LHCN-M2 (cell line): ENCODE measurements around the gene ZFYVE28. TPM values are rescaled to one million over a fixed set of nuclear protein-coding genes. Genes with fewer than 3 reads are reported as not detected.

ENCODE experiments used
- DNase-seq: peaks from one replicate; pipeline ENCODE4 v3.0.0-alpha.2; 2012; ENCODE audit warnings: low read depth
- total RNA-seq: library from RNA; depleted of rRNA; stranded (reverse); fragments of >200 nt; gene quantifications from 2 replicates; pipeline ENCODE4 v1.2.3, GENCODE V29; 2014

The ZFYVE28 gene
- total RNA-seq, 1 experiment from 2014 or later = 2.1 TPM

GRCh38 chr4:2353222-2354107 lies 65.0 kb downstream of the ZFYVE28 start:
- DNase-seq = peak; percentile 72

- no peak for DNase-seq
Observed at GRCh38 chr4:2352729-2353221, 65.7 kb downstream of the ZFYVE28 start.

GRCh38 chr4:2352171-2352570 lies 66.3 kb downstream of the ZFYVE28 start:
- no peak for DNase-seq

- DNase-seq = no peak
Observed at GRCh38 chr4:2350982-2351381, 67.5 kb downstream of the ZFYVE28 start.

GRCh38 chr4:2348786-2349185 lies 69.7 kb downstream of the ZFYVE28 start:
- DNase-seq = peak; percentile 51

- no peak for DNase-seq
Observed at GRCh38 chr4:2347190-2347589, 71.3 kb downstream of the ZFYVE28 start.

- no peak for DNase-seq
Observed at GRCh38 chr4:2343476-2343875, 75.0 kb downstream of the ZFYVE28 start.

GRCh38 chr4:2341911-2342652 lies 76.4 kb downstream of the ZFYVE28 start:
- DNase-seq = no peak

GRCh38 chr4:2341261-2341841 lies 77.1 kb downstream of the ZFYVE28 start:
- no peak for DNase-seq

- no peak for DNase-seq
Observed at GRCh38 chr4:2340272-2341061, 78.0 kb downstream of the ZFYVE28 start.

GRCh38 chr4:2339458-2340271 lies 78.8 kb downstream of the ZFYVE28 start:
- DNase-seq = no peak

GRCh38 chr4:2338754-2339457 lies 79.5 kb downstream of the ZFYVE28 start:
- no peak for DNase-seq

GRCh38 chr4:2337896-2338295 lies 80.5 kb downstream of the ZFYVE28 start:
- DNase-seq = no peak

GRCh38 chr4:2337131-2337723 lies 81.2 kb downstream of the ZFYVE28 start:
- DNase-seq = no peak

GRCh38 chr4:2336659-2337058 lies 81.8 kb downstream of the ZFYVE28 start:
- DNase-seq = no peak

GRCh38 chr4:2335729-2336101 lies 82.7 kb downstream of the ZFYVE28 start:
- no peak for DNase-seq

GRCh38 chr4:2334826-2335728 lies 83.4 kb downstream of the ZFYVE28 start:
- DNase-seq = no peak

GRCh38 chr4:2333916-2334644 lies 84.4 kb downstream of the ZFYVE28 start:
- no peak for DNase-seq
